Small intestine (tissue), 7 donors: ENCODE data around the gene BRD9. TPM values are rescaled to one million over a fixed set of nuclear protein-coding genes. Genes with fewer than 3 reads are reported as not detected.

Experiments
- DNase-seq, 2 donors: peaks; one replicate each; pipeline versions ENCODE4 v3.0.0 to v3.0.0-alpha.2; 2013
- FAIRE-seq: peaks from 2 replicates; lab custom pipeline; 2012; peaks lifted over from hg19 to GRCh38; lab: Jason Lieb, UNC
- H3K27ac ChIP-seq, 3 donors: one replicate each; pipeline ENCODE4 v1.5.1; 2013; ENCODE audit warnings: low read length in 2 of 3, mild to moderate bottlenecking in 2 of 3, control low read depth in 1 of 3, inconsistent platforms in 1 of 3, low read depth in 1 of 3, moderate library complexity in 1 of 3
- H3K27me3 ChIP-seq, 3 donors: one replicate each; pipeline ENCODE4 v1.6.1; 2013; ENCODE audit warnings: low read length in 3 of 3, inconsistent platforms in 1 of 3; ENCODE audit not compliant: control insufficient read depth in 3 of 3, insufficient read depth in 3 of 3
- H3K36me3 ChIP-seq, 3 donors: one replicate each; pipeline ENCODE4 v1.6.1; 2013; ENCODE audit warnings: low read length in 3 of 3, inconsistent platforms in 1 of 3, low read depth in 1 of 3, mild to moderate bottlenecking in 1 of 3, moderate library complexity in 1 of 3; ENCODE audit not compliant: control insufficient read depth in 3 of 3, insufficient read depth in 2 of 3
- H3K4me1 ChIP-seq, 3 donors: one replicate each; pipeline ENCODE4 v1.6.1; 2013; ENCODE audit warnings: low read length in 2 of 3, inconsistent platforms in 1 of 3, low read depth in 1 of 3, mild to moderate bottlenecking in 1 of 3, moderate library complexity in 1 of 3; ENCODE audit not compliant: control insufficient read depth in 3 of 3, insufficient read depth in 2 of 3
- H3K4me3 ChIP-seq, 3 donors: one replicate each; pipeline ENCODE4 v1.5.1; 2013; ENCODE audit warnings: low read length in 3 of 3, control low read depth in 1 of 3, inconsistent platforms in 1 of 3, low read depth in 1 of 3, mild to moderate bottlenecking in 1 of 3, moderate library complexity in 1 of 3
- H3K9me3 ChIP-seq, 2 donors: one replicate each; pipeline ENCODE4 v1.6.1; 2013; ENCODE audit warnings: low read depth in 1 of 2, low read length in 1 of 2; ENCODE audit not compliant: control insufficient read depth in 2 of 2, insufficient read depth in 1 of 2
- WGBS, 3 donors: extraction: QIAGEN DNeasy Blood & Tissue Kit; methylation state at CpG; one replicate each; pipeline ENCODE4 v1.1.7; 2013; 5-methylcytosine and 5-hydroxymethylcytosine counted together
- polyA plus RNA-seq, 4 donors: library from polyadenylated mRNA; stranded (reverse) in 3 of 4; unstranded in 1 of 4; fragments of 200-250 nt in 3 of 4; fragments of 120-200 nt in 1 of 4; gene quantifications; one replicate each; pipeline versions ENCODE4 v1.2.1 to v1.2.3, GENCODE V29; 2013
- donor health status: healthy with polysubstance abuse.
- donor health status: control.
- donor health status: control.
- donor health status: Bipolar disorder and iron deficiency.
- donor health status: healthy.

The BRD9 gene
- polyA plus RNA-seq, 4 donors, result 21.2 to 53.2 (median 30.5) TPM

- H3K27ac ChIP-seq, result no peak overlapping the region
- H3K4me3 ChIP-seq, result no peak overlapping the region
- no peaks in the 10 kb centered on the region for H3K4me1 ChIP-seq
- H3K27me3 ChIP-seq, result no peaks in the 10 kb centered on the region
- 87 to 94% (median 89%) methylated on average over 11 of the region's 11 CpGs for WGBS, 3 donors
- H3K9me3 ChIP-seq, result no peaks in the 10 kb centered on the region
- peaks cover 0 to 72% (median 0%) of the 10 kb centered on the region in 3 donors for H3K36me3 ChIP-seq
- no peak for DNase-seq
- no peak for FAIRE-seq
Observed at GRCh38 chr5:911601-912000, 19.0 kb upstream of the BRD9 start.

- FAIRE-seq (no peak), DNase-seq (no peak)
- Histone ChIP-seq H3K4me1 (no peaks in the 10 kb centered on the region), H3K27ac (no peak overlapping the region), H3K9me3 (no peaks in the 10 kb centered on the region), H3K36me3 (peaks cover 0 to 70% (median 0%) of the 10 kb centered on the region in 3 donors), H3K27me3 (no peaks in the 10 kb centered on the region), H3K4me3 (no peak overlapping the region)
- WGBS, 3 donors, result 97 to 100% (median 99%) methylated on average over 7 of the region's 7 CpGs
Observed at GRCh38 chr5:910769-911160, 18.2 kb upstream of the BRD9 start.

DNA sequence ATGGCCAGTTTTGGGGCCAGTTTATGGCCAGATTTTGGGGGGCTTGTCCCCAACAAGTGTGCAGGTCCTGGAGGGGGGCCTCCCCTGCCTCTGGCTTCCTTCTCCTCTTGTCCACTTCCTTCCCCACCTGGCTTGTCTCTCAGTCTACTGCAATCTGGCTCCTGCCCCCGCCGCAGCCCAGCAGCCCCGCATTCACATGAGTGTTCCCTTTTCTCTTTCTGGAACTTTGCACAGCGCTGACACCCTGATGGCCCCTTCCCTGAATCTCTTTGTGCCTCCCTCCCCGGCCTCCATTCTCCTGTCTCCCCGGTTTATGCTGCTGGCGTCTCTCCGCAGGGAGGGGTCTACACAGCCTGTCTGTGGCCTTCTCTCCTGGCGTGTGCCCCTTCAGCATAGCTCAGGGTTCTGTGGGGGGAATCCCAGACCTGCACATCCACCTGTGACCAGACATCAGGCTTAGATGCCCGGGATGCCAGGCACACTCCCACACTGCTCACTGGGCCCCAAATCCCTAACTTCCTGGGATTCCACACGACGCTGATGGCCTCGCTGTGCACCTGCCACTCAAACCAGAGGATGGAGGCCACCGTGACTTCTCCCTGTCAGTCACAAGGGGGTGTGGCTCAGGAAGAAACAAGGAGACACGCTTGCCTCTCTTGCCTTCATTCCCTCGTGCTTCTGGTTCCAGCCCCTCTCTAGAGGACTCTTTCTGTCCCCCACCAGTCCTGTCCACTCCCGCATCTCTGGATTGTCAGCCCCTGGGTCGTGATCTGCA, 17.6 kb upstream of the BRD9 start:
- Histone ChIP-seq H3K27ac (no peak overlapping the region), H3K4me1 (no peaks in the 10 kb centered on the region), H3K9me3 (no peaks in the 10 kb centered on the region), H3K4me3 (no peak overlapping the region), H3K36me3 (peaks cover 0 to 68% (median 0%) of the 10 kb centered on the region in 3 donors), H3K27me3 (no peaks in the 10 kb centered on the region)
- 92 to 96% (median 94%) methylated on average over 18 of the region's 18 CpGs for WGBS, 3 donors
- DNase-seq (no peak), FAIRE-seq (no peak)

DNA sequence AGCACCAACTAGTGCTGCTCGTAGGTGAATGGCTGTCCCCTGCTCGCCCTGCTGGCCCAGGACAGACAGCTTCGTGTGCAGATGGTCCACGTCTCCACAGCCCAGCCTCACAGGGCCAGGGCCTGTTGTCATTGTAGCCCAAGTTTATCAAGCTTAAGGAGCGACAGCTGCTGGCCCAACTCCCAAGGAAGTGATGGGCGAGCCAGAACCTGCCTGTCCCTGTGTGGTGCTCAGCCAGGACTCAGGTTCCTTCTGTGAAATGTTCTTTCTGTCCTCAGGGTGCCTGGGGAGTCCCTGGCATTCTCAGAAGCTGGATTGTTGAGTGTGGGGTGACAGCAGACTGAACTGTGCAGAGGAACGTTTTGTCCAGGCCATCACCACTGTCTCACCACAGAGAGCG, 16.5 kb upstream of the BRD9 start:
- Histone ChIP-seq H3K27ac (no peak overlapping the region), H3K4me1 (no peaks in the 10 kb centered on the region), H3K9me3 (no peaks in the 10 kb centered on the region), H3K27me3 (no peaks in the 10 kb centered on the region), H3K36me3 (peaks cover 0 to 65% (median 0%) of the 10 kb centered on the region in 3 donors), H3K4me3 (no peak overlapping the region)
- FAIRE-seq (no peak), DNase-seq (no peak)
- 94 to 97% (median 95%) methylated on average over 8 of the region's 8 CpGs for WGBS, 3 donors

DNA sequence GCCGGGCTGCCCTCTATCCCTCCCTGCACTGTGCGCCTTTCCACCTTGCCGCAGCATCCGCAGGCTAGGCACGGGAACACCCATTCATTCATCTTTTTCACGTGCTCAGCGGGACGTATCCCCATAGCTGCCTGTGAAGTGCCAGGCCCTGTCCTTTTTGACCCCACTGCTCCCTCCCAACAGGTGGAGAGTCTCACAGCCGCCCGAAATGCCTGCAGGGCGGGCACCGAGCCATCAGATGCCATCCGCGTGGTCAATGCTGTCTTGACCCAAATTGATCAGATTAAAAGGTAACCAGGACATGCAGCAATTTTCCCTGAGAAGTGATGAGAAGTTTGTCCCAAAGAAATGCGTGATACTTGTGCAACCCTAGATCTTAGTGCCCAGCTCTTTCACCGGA, 15.6 kb upstream of the BRD9 start:
- no peaks in the 10 kb centered on the region for H3K4me1 ChIP-seq
- no peaks in the 10 kb centered on the region for H3K9me3 ChIP-seq
- no peak overlapping the region for H3K4me3 ChIP-seq
- no peaks in the 10 kb centered on the region for H3K27me3 ChIP-seq
- peaks cover 0 to 62% (median 0%) of the 10 kb centered on the region in 3 donors for H3K36me3 ChIP-seq
- DNase-seq, result no peak
- 96 to 98% (median 97%) methylated on average over 16 of the region's 16 CpGs for WGBS, 3 donors
- H3K27ac ChIP-seq, result no peak overlapping the region
- FAIRE-seq, result no peak

DNA sequence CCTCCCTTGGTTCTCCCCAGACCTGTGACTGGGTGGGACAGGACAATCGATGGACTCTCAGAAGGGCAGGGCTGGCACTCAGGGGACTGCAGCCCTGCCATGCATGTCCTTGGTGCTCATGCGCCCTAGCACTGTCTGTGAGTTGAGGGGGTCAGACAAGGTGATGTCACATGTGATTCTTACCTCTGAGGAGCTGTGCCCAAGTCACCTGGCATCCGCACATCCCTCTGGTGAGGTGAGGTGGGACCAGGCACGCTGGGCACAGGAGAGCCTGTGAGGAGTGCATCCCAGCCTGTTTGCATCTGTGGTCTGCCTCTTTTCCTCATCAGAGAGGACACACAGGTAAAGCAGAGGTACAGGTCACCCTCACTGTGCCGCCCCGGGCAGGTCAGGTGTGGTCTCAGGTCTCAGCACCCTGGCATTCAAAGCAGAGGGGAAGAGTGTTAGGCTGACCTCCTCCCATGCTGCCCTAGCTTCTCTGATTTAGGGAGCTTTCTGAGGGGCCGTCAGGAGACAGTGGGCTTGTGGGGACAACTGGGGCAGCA, 14.8 kb upstream of the BRD9 start:
- 95 to 98% (median 97%) methylated on average over 7 of the region's 7 CpGs for WGBS, 3 donors
- no peaks in the 10 kb centered on the region for H3K9me3 ChIP-seq

GRCh38 chr5:905139-905642, 12.6 kb upstream of the BRD9 start:
- Histone ChIP-seq H3K27me3 (no peaks in the 10 kb centered on the region), H3K27ac (no peak overlapping the region), H3K4me1 (no peaks in the 10 kb centered on the region), H3K9me3 (no peaks in the 10 kb centered on the region), H3K4me3 (no peak overlapping the region), H3K36me3 (peaks cover 0 to 48% (median 0%) of the 10 kb centered on the region in 3 donors)
- 92 to 96% (median 95%) methylated on average over 12 of the region's 12 CpGs for WGBS, 3 donors
- FAIRE-seq (no peak), DNase-seq (no peak)

More for the DNA sequence above, 14.8 kb upstream of the BRD9 start:
- H3K4me1 ChIP-seq, result no peaks in the 10 kb centered on the region
- no peak overlapping the region for H3K27ac ChIP-seq
- no peaks in the 10 kb centered on the region for H3K27me3 ChIP-seq
- H3K36me3 ChIP-seq, result peaks cover 0 to 57% (median 0%) of the 10 kb centered on the region in 3 donors
- DNase-seq (no peak), FAIRE-seq (no peak)
- no peak overlapping the region for H3K4me3 ChIP-seq

DNA sequence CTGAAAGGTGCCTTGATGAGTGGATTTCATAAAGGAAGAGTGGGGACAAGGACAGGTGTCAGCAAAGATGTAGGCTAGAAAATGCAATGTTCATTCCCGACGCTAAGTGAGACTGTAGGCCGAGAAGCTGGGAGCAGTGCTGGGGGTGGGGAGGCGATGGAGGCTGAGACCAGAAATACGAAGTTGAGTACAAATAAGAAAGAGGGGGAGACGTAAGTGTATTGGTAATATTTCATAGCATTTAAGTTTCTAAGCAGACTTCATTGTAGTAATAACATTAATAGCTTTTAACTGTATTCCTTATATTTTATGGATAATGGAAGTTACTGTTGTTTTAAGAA, 11.1 kb upstream of the BRD9 start:
- FAIRE-seq, result no peak
- WGBS, 3 donors, result 95 to 99% (median 98%) methylated on average over 6 of the region's 6 CpGs
- Histone ChIP-seq H3K27me3 (no peaks in the 10 kb centered on the region), H3K4me1 (no peaks in the 10 kb centered on the region), H3K36me3 (peaks cover 0 to 35% (median 0%) of the 10 kb centered on the region in 3 donors), H3K27ac (no peak overlapping the region), H3K4me3 (no peak overlapping the region), H3K9me3 (no peaks in the 10 kb centered on the region)
- no peak for DNase-seq
